NCI-H82 treated with DMSO at 0.1 percent for 48 hours (cell line): ENCODE measurements around the gene NKX1-1.

Experiments
- DNase-seq: peaks from one replicate; lab custom pipeline; 2025; ENCODE audit not compliant: unreplicated experiment; lab: John Stamatoyannopoulos, UW

NKX1-1 gene

DNA sequence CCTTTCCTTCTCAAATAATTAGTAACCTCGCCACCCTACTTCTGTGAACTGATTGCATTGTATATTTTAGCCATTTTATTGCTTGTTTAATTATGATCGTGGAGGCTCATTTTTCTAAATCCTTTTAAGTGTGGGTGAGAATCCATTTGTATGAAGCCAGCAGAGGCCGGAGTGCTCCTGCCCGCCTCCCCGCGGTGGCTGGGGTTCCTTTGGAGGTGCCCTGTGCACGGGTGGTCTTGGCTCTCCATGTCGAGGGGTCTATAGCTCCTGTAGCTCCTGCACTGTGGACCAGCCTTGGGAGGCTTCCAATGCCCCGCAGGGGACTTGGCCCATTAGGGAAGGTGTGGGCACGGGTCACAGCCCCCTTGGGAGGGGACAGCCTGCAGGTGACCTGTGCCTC lies 44.2 kb downstream of the NKX1-1 start:
- no peak for DNase-seq

DNA sequence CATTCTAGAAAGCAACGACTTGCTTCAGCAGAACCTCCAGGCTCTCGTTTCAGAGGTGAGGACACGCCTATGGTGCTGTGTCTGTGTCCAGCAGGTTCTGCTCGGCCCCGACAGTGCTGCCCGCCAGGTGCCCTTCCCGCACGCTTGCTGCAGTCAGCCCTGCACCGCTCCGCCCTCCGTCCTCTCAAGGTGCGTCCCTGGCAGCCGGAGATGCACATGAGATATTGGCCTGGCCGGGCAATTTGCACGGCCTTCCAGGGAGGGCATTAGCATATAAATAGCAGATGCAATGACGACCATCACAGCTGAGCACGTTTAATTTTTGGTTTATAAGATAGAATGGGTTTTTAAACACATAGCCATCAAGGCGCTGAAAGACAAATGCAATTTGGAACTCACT lies 44.8 kb downstream of the NKX1-1 start:
- DNase-seq, result no peak

DNA sequence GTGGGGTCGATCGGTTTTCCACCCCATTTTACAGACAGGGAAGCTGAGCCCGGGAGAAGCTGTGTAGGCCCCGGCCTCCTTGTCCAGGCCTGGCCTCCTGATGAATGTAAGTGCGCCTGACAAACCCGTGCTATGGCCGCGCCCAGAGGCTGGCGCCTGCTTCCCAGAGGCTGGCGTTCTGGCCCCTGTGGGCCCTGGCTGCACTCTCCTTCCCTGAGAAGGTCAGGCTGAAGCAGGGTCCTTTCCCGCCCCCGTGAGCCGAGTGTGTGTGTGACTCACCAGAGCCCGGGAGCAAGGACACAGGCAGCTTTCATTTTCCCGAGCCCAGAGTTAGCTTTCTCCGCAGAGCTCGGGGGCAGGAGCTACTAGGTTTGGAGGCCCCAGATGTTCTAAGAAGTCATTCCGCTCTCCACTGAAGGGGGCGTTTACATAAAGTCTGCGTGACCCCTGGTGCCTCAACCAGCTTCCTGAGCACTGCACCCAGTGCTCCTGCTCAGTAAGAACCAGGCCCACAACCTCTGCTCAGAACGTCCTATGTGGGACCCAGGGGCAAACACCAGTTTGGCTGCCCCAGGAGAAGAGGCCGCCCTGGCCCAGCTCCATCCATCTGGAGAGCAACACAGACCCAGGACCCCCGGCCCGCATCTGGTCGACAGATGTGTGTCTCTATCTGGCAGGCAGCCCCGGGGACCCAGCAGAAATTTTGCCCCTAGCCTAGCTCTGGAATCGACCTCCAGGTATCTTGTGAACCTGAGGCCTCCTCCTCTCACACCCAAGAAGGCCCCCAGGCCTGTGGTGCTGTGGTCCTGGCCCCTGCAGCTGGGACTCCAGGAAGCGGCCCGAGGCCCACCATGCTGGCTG lies 45.6 kb downstream of the NKX1-1 start:
- no peak for DNase-seq

DNA sequence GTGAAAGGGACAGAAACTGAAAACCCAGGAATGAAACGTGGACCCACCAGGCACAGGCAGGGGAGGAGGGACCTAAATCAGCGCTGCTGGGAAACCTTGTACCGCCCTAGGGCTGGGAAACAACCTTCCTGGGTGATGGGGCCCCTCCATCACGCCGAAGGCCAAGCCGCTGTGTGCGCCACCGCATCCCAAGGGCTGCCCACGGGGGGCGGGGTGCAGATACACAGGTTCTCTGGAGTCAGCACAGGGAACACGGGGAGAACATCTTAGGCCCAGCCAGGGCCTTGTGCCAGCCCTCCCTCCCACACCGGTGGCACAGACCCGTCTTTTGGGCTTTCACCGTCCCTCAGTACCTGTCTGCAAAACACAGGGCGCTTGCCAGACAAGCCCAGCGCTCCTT lies 46.3 kb downstream of the NKX1-1 start:
- DNase-seq, result no peak

DNA sequence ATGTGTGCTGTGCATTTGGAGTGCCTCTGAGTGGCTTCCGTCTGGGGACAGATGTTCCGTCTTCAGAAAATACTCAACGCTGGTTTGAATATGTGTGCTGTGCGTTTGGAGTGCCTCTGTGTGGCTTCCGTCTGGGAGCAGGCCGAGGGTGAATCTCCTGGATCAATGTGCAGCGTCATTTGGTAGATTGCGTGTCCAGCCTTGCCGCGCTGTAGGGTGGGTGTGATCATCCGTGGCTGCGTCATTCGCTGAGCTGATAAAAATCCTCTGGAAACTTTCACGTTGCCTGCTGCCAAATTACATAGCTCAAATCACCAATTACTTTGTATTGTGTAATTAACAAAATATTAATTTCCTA lies 47.1 kb downstream of the NKX1-1 start:
- DNase-seq, result no peak

DNA sequence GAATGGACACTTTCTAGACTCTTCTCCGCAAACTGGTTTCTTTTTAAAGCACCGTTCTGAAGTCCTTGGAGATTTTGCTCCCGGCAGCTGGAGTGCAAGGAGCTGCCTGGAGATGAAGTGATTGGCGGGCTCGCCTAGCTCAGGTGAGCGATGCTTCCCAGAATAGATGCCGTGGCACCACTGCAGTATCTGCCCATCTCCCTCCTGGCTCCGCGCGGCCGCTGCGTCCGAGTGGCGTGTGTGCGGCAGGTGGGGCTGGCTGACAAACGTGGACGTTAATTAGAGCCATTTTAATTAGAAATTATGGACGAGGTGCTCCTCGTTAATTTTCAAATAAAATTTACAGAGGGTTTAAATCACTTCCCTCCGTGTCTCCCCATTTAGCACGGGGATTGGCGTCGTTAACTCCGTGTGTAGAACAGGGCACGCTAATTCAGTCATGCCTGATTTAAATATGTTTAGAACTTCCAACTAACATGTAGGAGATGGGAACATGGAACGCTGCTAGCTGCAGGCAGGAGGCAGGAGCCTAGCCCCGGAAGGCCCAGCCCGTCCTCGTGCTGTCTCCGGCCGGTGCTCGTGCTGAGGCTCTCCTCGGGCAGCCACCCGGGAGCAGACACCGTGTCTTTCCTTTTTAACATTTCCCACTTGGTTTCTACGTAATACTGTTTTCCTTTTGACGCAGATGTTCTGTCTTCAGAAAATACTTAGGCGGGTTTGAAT lies 47.7 kb downstream of the NKX1-1 start:
- no peak for DNase-seq

DNA sequence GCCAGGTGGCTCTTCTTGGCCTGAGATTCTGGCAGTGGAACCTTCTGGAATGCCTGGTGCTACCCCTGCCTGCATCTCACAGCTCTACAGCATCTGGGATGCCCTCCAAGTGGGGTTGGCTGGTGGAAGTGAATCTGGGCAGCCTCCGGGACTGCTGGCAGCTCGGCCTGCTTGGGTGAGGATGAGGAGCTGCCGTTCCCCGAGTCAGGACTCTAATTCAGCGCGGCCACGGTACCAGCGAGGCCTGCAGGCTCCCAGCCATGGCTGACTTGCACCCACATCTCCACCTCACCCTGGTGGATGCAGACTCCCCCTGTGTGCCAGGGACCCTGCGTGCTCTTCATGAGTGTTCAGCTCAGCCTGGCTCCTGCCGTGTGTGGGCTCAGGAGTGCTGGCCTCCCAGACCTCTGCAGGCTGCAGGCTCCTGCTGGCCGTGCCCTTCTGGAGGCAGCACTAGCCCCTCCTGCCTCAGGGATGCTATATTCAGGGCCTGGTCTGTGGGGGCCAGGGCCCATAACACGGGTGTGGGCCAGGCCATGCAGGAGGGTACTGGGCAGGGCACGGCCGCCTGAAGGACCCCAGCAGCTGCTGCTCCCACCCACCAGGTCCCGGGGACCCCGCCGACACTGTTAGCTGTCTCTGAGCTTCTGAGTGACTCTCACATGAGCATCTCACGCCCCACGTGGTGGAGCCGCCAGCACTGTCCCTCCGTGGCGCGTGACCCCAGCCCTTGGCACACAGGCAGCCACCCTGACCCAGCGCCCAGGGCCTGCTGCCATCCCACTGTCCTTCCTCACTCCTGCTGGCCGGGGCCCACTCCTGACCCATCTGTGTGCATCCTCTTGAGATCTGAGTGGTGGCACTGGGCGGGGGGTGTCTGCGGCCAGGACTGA lies 48.6 kb downstream of the NKX1-1 start:
- no peak for DNase-seq

DNA sequence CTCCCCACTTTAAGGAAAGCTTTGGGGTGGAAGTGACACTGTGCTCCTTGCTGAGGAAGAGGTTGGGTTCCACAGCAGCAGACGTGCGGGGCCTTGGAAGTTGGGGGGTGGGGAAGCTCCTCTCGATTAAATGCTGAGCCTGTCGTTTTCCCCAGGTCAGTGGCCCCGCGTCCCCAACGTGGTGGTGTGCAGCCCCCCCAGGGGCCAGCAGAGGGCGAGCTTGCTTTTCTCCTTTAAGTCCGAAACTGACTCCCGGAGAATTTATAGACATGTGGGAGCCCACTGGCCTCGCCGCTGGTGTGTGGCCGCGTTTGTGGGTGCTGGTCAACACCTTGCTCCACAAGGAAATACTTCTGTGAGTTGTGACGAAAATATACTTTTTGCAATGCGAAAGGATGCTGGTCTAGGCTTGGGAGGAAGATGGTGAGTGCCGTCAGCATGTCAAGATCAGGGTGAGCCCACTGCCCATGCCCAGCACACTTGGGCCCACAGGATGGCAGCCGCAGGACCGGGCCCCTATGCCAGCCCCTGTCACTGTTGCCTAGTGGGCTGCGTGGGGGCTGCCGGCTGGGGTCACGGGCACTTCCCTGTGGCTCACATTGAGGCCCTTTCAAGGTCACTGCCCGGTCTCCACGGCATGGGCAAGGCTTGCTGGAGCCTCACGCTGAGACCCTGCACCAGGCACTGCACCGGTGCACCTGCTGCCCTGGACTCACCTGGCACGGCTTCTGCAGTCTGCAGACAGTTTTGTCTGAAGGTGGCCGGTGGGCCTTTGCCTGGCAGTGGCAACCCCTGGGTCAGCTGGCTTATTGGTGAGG lies 49.9 kb downstream of the NKX1-1 start:
- DNase-seq, result no peak

DNA sequence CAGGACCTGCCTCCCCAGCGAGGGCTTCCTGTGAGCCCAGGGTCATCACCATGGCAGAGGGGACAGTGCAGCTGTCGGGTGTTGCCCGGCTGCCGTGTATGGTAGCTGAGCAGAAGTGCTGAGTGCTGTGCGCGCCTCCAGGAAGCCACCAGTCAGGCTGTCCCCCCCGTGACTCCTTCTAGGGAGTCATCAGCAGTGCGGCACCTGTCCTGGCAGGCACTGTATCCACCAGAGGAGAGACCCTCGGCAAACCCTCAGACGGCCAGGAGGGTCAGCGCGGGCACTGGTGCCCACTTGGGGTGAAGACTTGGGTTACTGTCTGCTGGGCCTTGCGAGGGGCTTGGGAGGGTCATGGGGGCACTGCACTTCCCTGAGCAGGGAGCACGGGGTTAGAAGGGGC lies 50.9 kb downstream of the NKX1-1 start:
- no peak for DNase-seq

DNA sequence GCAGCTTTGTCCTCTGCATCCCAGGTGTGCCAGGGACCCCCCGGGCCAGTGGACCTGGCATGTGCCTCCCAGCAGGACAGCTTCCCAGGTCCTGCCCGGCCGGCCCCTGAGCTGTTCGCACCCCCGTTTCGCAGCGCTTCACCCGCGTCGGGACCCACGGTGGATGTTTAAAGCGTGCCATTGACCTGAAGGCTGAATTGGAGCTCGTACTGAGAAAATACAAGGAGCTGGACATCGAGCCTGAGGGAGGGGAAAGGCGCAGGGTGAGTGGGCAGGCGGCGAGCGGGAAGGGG lies 51.3 kb downstream of the NKX1-1 start:
- DNase-seq, result no peak

DNA sequence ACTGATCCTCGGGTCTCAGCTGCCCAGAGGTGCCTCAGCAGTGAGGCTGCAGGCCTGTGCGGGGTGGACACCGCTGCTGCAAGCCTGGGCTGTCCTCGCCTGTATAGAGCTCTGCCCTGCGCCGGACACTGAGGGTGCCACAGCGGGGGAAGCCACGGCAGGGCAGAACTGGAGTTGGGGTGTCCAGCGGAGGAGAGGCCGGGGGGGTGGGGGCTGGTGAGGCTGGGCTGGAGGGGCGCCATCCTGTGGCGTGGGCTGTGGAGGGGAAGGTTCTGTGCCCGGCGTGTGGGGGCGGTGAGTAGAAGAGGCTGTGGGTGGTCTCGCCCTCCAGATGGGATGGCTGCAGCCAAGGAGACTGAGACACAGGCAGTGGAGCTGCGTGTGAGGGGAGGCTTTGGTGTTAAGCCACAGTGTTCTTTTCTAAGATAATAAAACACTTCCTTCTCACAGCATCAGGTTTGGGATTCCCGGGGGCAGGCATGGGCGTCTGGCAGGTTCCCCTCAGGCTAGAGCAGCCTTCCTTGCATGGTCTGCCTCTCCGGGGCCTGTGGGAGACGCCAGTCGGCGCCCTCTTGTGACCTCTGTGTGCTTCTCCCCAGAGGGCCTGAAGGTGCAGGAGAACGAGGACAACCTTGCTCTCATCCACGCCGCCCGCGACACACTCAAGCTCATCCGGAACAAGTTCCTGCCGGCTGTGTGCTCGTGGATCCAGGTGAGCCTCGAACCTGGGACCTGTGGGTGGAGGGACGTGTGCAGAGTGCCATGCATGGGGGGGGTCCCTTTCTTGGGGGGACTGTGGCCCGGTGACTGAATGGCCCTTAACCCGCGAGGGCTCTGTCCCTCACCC lies 51.9 kb downstream of the NKX1-1 start:
- DNase-seq, result no peak

DNA sequence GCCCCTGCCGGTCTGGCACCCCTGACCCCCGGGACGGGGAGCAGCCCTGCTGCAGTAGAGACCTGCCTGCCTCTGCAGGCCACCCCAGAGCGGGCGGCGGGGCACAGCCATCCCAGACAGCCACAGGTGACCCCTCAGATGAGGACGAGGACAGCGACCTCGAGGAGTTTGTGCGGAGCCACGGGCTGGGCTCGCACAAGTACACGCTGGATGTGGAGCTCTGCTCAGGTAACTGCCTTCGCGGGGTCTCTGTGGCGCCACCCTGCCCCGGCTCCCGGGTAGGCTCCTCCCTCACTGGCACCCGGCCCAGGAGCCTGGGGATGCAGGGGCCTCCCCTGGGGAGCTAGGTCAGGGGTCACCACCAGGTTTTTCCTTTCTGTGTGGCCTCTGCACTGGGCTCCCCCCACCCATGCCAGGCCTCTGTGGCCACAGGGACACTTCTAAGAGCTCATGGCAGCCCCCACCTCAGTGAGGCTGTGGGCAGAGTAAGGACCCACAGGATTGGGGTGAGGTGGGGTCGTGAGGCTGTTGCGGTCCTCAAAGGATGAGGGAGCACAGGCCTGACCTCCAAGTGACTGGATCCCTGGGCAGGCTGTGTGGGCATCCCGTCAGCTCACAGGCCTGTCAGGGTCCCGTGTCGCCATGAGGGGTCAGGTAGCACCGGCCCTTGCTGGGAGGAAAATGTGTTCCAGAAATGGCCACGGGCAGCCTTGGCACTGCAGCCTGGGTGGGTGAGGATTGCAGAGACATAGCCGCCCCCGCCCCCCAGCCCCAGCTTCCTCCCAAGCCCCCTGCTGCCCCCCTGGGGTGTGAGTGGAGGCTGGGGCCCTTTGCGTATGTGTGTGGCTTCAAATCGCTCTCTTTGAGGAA lies 52.8 kb downstream of the NKX1-1 start:
- no peak for DNase-seq
